ENCODE data around the gene LCP2.

The LCP2 gene

DNA sequence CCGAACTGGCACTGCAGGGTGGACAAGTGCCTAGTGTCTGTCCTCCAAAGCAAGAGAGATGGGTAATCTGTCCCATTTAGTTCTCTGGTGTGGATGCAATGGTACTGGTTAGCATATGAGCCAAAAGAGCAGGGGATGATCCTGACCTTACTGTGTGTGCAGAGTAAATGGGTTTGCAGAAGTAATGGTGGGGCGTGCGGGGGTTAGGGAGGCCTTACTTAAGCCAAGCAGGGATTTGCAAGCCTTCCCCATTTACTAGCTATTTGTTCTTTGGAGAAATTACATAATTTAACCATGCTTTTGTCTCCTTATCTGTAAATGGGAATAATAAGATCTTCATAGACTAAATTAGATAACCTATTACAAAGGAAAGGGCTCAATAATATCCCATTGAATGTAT lies 19.9 kb upstream of the LCP2 start:
- TF ChIP-seq EZH2phosphoT487 (IDR thresholded peaks at IDR 0.05; ENCODE audit: borderline replicate concordance) (no peak), CTCF (conservative IDR thresholded peaks at IDR 0.05; ENCODE audit: low read length) (no peak)
- H3F3A ChIP-seq (ENCODE audit: low read depth), result no peaks in the 10 kb centered on the region
- H3K9ac ChIP-seq (ENCODE audit: low read depth, low read length, poor library complexity, severe bottlenecking), result no peak overlapping the region

DNA sequence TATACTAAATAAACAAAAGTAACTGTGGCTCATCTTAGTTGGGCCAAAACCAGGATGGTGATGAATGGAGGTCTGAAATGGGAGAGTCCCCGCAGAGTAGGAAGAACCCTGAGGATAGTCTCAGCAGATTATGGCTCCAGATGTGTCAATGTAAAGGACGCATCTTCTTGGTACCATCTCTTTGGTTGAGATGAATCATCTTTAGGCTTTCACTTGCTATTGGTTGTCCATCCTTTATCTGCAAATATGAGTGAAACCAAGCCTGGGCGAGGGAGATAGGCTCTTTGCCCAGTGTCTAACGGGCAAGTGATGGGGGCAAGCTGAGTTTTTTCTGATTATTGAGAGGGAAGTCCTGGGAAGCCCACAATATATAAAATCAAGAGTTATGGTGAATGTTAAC lies 19.4 kb upstream of the LCP2 start:
- Histone ChIP-seq H3K36me3 (ENCODE audit: insufficient read depth, low read length) (no peaks in the 10 kb centered on the region), H3K4me2 (ENCODE audit: low read depth, low read length, poor library complexity, severe bottlenecking) (no peak overlapping the region), H3F3A (ENCODE audit: low read depth) (no peaks in the 10 kb centered on the region), H3K9me3 (ENCODE audit: insufficient read depth, low read depth, low read length) (no peaks in the 10 kb centered on the region), H3K4me1 (ENCODE audit: insufficient read depth, low read length, poor library complexity, severe bottlenecking) (peaks cover 40% of the 10 kb centered on the region), H2AFZ (ENCODE audit: low read length) (no peak overlapping the region), H3K9ac (ENCODE audit: low read depth, low read length, poor library complexity, severe bottlenecking) (no peak overlapping the region), H3K27me3 (ENCODE audit: insufficient read depth, low read length, poor library complexity, severe bottlenecking) (no peaks in the 10 kb centered on the region), H4K20me1 (ENCODE audit: insufficient read depth, low read length, poor library complexity, severe bottlenecking) (no peaks in the 10 kb centered on the region), H3K4me3 (ENCODE audit: low read length, poor library complexity, severe bottlenecking) (no peak overlapping the region), H3K79me2 (ENCODE audit: insufficient read depth, low read length) (no peaks in the 10 kb centered on the region), H3K9me2 (replicated peaks; ENCODE audit: low read depth, low read length) (no peaks in the 10 kb centered on the region)
- TF ChIP-seq CTCF (conservative IDR thresholded peaks at IDR 0.05; ENCODE audit: low read length) (no peak), EZH2phosphoT487 (IDR thresholded peaks at IDR 0.05; ENCODE audit: borderline replicate concordance) (no peak)

More for the DNA sequence above, 19.9 kb upstream of the LCP2 start:
- Histone ChIP-seq H3K27me3 (ENCODE audit: insufficient read depth, low read length, poor library complexity, severe bottlenecking) (no peaks in the 10 kb centered on the region), H3K9me3 (ENCODE audit: insufficient read depth, low read depth, low read length) (no peaks in the 10 kb centered on the region), H3K36me3 (ENCODE audit: insufficient read depth, low read length) (no peaks in the 10 kb centered on the region), H3K4me2 (ENCODE audit: low read depth, low read length, poor library complexity, severe bottlenecking) (no peak overlapping the region), H3K4me3 (ENCODE audit: low read length, poor library complexity, severe bottlenecking) (no peak overlapping the region), H3K79me2 (ENCODE audit: insufficient read depth, low read length) (no peaks in the 10 kb centered on the region), H3K4me1 (ENCODE audit: insufficient read depth, low read length, poor library complexity, severe bottlenecking) (peaks cover 34% of the 10 kb centered on the region), H2AFZ (ENCODE audit: low read length) (no peak overlapping the region), H3K9me2 (replicated peaks; ENCODE audit: low read depth, low read length) (no peaks in the 10 kb centered on the region), H4K20me1 (ENCODE audit: insufficient read depth, low read length, poor library complexity, severe bottlenecking) (no peaks in the 10 kb centered on the region)

DNA sequence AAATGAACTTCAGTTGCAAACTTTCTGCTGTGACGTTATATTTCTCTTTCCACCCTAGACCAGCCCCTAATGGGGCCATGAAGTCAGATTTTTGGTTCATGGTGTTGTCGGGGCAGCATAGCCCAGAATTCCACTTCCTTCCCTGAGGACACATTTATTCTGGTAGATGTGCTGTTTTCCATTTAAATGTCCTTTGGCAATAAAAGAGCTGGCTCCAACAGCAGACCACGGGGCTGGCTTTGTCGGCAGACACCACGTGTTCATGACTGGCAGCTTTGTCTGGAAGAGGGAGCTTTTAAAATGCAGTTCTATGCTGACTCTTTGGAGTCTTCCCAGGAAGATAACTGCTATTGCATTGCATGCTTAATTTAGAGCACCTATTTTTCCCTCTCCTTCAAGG lies 17.6 kb upstream of the LCP2 start:
- H3K9me3 ChIP-seq (ENCODE audit: insufficient read depth, low read depth, low read length), result no peaks in the 10 kb centered on the region

More for the DNA sequence above, 17.6 kb upstream of the LCP2 start:
- TF ChIP-seq EZH2phosphoT487 (IDR thresholded peaks at IDR 0.05; ENCODE audit: borderline replicate concordance) (no peak), CTCF (conservative IDR thresholded peaks at IDR 0.05; ENCODE audit: low read length) (no peak)
- Histone ChIP-seq H3K4me1 (ENCODE audit: insufficient read depth, low read length, poor library complexity, severe bottlenecking) (peaks cover 52% of the 10 kb centered on the region), H3K79me2 (ENCODE audit: insufficient read depth, low read length) (no peaks in the 10 kb centered on the region), H2AFZ (ENCODE audit: low read length) (no peak overlapping the region), H3K4me2 (ENCODE audit: low read depth, low read length, poor library complexity, severe bottlenecking) (no peak overlapping the region), H3K4me3 (ENCODE audit: low read length, poor library complexity, severe bottlenecking) (no peak overlapping the region), H3K27me3 (ENCODE audit: insufficient read depth, low read length, poor library complexity, severe bottlenecking) (no peaks in the 10 kb centered on the region), H3F3A (ENCODE audit: low read depth) (no peaks in the 10 kb centered on the region), H4K20me1 (ENCODE audit: insufficient read depth, low read length, poor library complexity, severe bottlenecking) (no peaks in the 10 kb centered on the region), H3K36me3 (ENCODE audit: insufficient read depth, low read length) (no peaks in the 10 kb centered on the region), H3K9ac (ENCODE audit: low read depth, low read length, poor library complexity, severe bottlenecking) (no peak overlapping the region), H3K9me2 (replicated peaks; ENCODE audit: low read depth, low read length) (no peaks in the 10 kb centered on the region)

All from Loucy (cell line).